Thyroid gland (tissue), 4 donors: ENCODE measurements around the gene C1R.
A peak's percentile ranks its signal among the peaks of the same experiment; 100 is the strongest.

Experiments used
- CTCF ChIP-seq, 6 experiments: fragments of 200-600 bp in 3 of 6; fragments of 450-650 bp in 3 of 6; sonication (generic) in 3 of 6; IDR thresholded peaks; one replicate each; pipeline ENCODE4 v1.5.1; 2016 to 2019; ENCODE audit warnings: antibody characterized with exemption in 6 of 6, mild to moderate bottlenecking in 2 of 6, inconsistent platforms in 1 of 6, moderate library complexity in 1 of 6
- POLR2A ChIP-seq, 2 donors: fragments of 450-650 bp; IDR thresholded peaks; one replicate each; pipeline ENCODE4 v1.6.1; 2017; ENCODE audit warnings: antibody characterized with exemption in 2 of 2, mild to moderate bottlenecking in 2 of 2, moderate library complexity in 1 of 2

GRCh38 chr12:7113389-7113871 lies 21.2 kb upstream of the C1R start:
- TF ChIP-seq CTCF (IDR thresholded peaks at IDR 0.05), result peak; percentile 65 to 79 (median 73)
- no peak for TF ChIP-seq POLR2A (IDR thresholded peaks at IDR 0.05)
